Measurements from ENCODE around the gene UMOD. TPM values are rescaled to one million over a fixed set of nuclear protein-coding genes. Genes with fewer than 3 reads are reported as not detected.

Gene UMOD
- total RNA-seq, 4 donors from 2014 or later: not detected

DNA sequence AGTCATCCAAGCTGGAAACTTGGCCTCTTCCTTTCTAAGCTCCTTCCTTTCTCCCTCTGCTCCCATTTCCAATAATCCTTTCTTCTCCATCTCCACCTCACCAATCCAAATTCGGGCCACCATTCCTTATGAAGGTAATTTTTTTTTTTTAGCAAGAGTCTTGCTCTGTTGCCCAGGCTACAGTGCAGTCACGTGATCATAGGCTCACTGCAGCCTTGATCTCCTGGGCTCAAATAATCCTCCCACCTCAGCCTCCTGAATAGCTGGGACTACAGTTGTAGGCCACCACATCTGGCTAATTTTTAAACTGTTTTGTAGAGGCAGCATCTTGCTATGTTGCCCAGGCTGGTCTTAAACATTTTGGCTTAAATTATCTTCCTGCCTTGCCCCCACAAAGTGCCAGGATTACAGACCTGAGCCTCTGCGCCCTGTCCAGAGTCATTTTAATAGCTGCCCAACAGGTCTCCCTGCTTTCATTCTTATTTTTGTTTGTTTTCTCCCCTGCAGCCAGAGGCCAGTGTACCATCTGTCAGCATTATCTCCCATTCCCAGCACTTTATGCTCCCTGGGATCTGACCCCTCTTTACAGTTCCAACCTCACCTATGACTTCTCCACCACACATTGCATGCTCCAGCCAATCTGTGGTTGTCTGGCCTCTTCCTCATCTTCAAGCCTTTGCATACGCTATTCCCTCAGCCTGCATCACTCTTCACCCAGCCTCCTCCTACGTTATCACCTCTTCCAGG, 22.9 kb downstream of the UMOD start:
- TF ChIP-seq, protein P1, sequence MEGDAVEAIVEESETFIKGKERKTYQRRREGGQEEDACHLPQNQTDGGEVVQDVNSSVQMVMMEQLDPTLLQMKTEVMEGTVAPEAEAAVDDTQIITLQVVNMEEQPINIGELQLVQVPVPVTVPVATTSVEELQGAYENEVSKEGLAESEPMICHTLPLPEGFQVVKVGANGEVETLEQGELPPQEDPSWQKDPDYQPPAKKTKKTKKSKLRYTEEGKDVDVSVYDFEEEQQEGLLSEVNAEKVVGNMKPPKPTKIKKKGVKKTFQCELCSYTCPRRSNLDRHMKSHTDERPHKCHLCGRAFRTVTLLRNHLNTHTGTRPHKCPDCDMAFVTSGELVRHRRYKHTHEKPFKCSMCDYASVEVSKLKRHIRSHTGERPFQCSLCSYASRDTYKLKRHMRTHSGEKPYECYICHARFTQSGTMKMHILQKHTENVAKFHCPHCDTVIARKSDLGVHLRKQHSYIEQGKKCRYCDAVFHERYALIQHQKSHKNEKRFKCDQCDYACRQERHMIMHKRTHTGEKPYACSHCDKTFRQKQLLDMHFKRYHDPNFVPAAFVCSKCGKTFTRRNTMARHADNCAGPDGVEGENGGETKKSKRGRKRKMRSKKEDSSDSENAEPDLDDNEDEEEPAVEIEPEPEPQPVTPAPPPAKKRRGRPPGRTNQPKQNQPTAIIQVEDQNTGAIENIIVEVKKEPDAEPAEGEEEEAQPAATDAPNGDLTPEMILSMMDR (IDR thresholded peaks at IDR 0.05): no peak
- no peak for TF ChIP-seq POLR2A (IDR thresholded peaks at IDR 0.05)
- Histone ChIP-seq H3K9me3 (no peaks in the 10 kb centered on the region), H3K27ac (no peak overlapping the region), H3K27me3 (no peaks in the 10 kb centered on the region), H3K36me3 (no peaks in the 10 kb centered on the region), H3K4me1 (no peaks in the 10 kb centered on the region), H3K4me3 (replicated peaks in 1 of 3) (no peak overlapping the region)
- WGBS, 2 donors: 73 to 83% methylated on average over 5 of the region's 5 CpGs
- intact Hi-C loops (cut with DNase I): no loop called here
- no peak for DNase-seq

DNA sequence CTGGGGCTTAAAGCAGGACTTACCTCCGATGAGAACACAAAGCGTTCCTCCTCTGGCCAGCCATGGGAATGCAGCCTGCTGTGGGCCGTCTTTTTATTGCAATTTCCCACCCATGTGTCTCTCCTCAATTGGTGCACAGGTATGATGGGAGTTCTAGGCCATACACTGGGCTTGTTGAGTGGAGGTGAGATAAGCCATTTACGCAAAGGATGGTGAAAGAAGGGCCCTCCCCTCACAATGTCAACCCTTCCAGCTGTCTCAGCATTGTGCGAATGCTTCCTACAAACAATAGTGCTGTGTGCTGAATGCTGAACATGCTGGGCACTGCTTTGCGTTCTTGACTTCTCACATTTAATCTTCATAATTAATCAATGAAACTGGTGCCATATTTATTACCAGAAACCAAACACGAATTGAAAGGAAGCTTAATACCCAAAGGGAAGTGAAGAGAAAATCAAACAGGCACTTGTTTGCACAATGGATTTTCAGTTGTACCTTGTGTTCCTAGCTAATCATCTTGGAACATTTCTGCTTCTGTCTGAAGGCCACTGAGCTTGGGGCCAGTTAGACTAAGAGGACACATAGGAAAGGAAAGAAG, 25.0 kb downstream of the UMOD start, which contains the start of gene GP2:
TSS of gene GP2 (minus strand) at position 70 of the 598 bp plus-strand sequence. CDS start 1,082 bp downstream, outside the sequence.
- Histone ChIP-seq H3K4me3 (replicated peaks in 1 of 3) (no peak within 1 kb of the TSS), H3K36me3 (no peaks in the 10 kb centered on the region), H3K9me3 (no peaks in the 10 kb centered on the region), H3K4me1 (no peaks in the 10 kb centered on the region), H3K27ac (no peak within 1 kb of the TSS), H3K27me3 (no peaks in the 10 kb centered on the region)
- DNase-seq: no peak
- 63 to 68% methylated on average over 7 of the region's 7 CpGs for WGBS, 2 donors
- intact Hi-C loops (cut with DNase I): no loop called here
- no peak for TF ChIP-seq POLR2A (IDR thresholded peaks at IDR 0.05)
- TF ChIP-seq, protein P1 (IDR thresholded peaks at IDR 0.05): no peak

DNA sequence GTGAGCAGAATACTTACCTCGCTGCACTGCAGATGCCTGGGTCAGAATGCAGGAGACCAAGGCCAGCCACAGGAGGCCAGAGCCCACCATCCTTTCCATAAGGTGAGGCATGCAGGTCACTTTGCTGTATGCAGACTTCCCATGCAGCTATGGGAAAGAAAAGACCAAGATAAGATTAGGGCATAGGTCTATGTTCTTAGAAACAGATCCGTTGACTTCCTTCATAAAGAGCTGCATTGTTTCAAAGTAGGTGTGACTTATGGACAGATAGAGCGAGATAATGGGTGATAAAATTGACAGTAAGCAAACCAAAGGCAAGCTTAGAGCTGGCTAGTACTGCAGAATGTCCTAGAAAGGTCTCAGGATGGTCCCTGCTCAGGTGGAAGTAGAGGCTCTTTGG, 26.2 kb downstream of the UMOD start:
- Histone ChIP-seq H3K4me3 (replicated peaks in 1 of 3) (no peak overlapping the region), H3K27me3 (no peaks in the 10 kb centered on the region), H3K36me3 (no peaks in the 10 kb centered on the region), H3K9me3 (no peaks in the 10 kb centered on the region), H3K27ac (no peak overlapping the region), H3K4me1 (no peaks in the 10 kb centered on the region)
- intact Hi-C loops (cut with DNase I): no loop called here
- TF ChIP-seq POLR2A (IDR thresholded peaks at IDR 0.05): no peak
- TF ChIP-seq, protein P1 (IDR thresholded peaks at IDR 0.05): no peak
- 72 to 75% methylated on average over 3 of the region's 3 CpGs for WGBS, 2 donors
- DNase-seq: no peak

DNA sequence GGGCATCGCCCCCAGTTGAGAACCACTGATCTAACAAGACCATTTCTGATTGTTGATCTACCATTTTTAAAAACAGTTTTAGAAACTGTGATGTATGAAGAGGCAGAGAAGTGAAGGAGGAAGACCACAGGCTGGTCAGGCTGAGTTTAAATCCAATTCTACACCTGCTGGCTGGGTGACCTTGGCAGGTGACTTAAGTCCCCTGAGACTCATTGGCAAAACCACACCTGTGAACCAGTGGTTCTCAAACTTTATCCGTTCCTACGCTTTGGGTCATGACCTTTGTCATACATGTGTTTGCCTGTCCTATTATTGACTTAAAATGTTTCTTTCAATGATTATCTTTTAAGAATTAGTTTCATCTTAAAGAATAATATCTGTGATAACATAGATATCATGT, 27.5 kb downstream of the UMOD start:
- TF ChIP-seq, protein P1 (IDR thresholded peaks at IDR 0.05): no peak
- TF ChIP-seq POLR2A (IDR thresholded peaks at IDR 0.05): no peak
- no peaks in the 10 kb centered on the region for H3K4me1 ChIP-seq
- H3K36me3 ChIP-seq: no peaks in the 10 kb centered on the region
- WGBS, 2 donors: 59 to 80% methylated on average over 3 of the region's 3 CpGs
- DNase-seq: no peak
- intact Hi-C loops (cut with DNase I): no loop called here
- no peak overlapping the region for H3K27ac ChIP-seq
- H3K4me3 ChIP-seq (replicated peaks in 1 of 3): no peak overlapping the region
- no peaks in the 10 kb centered on the region for H3K27me3 ChIP-seq
- no peaks in the 10 kb centered on the region for H3K9me3 ChIP-seq

DNA sequence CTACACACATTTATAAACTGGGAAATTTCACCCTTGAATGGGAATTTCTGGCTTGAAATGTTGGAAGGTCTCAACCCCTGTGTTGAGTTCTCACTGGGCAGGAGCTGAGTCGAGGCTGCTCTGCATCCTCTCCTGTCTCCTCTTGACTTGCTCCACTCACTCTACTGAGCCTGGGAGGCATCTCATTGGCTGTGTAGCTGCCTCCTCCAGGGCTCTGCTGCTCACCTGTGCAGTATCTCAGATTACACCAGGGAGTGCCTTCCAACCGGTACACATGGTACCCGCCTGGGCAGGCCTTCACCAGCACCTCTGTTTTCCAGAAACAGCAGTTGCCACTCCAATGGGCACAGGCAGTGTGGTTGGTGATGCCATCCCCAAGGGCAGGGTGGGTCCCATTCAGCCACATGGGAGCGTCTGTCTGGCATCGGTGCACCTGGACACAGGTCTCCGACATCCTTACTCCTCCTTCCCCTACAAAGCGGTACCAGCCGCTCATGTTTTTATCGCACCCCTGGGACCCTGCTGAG, 28.9 kb downstream of the UMOD start:
- Histone ChIP-seq H3K4me1 (no peaks in the 10 kb centered on the region), H3K27me3 (no peaks in the 10 kb centered on the region), H3K36me3 (no peaks in the 10 kb centered on the region), H3K4me3 (replicated peaks in 1 of 3) (no peak overlapping the region), H3K9me3 (no peaks in the 10 kb centered on the region), H3K27ac (no peak overlapping the region)
- no peak for DNase-seq
- TF ChIP-seq, protein P1 (IDR thresholded peaks at IDR 0.05): no peak
- no peak for TF ChIP-seq POLR2A (IDR thresholded peaks at IDR 0.05)
- WGBS, 2 donors: 70 to 75% methylated on average over 8 to 9 of the region's 9 CpGs
- intact Hi-C loops (cut with DNase I): no loop called here

Data from thyroid gland (tissue), 4 donors.